IPS-NIHi11 (cell line): Measurements from ENCODE around the gene APLNR.
A peak's percentile ranks its signal among the peaks of the same experiment; 100 is the strongest.
"Not testable (repeated sequence)": the region's sequence is repeated elsewhere in the genome, so short reads cannot be mapped to it uniquely, and the experiment has no call there.

Experiments
- DNase-seq: peaks from one replicate; pipeline ENCODE4 v3.0.0; 2012; ENCODE audit warnings: mixed read lengths, low spot score

APLNR gene

GRCh38 chr11:57237204-57237681 lies at the start of gene APLNR:
Gene APLNR (minus strand): TSS chr11:57237250. CDS start chr11:57237004, 246 bp downstream.
- DNase-seq, result peak; percentile 30

GRCh38 chr11:57283231-57283990 lies 46.4 kb upstream of the APLNR start:
- DNase-seq, result no peak

DNA sequence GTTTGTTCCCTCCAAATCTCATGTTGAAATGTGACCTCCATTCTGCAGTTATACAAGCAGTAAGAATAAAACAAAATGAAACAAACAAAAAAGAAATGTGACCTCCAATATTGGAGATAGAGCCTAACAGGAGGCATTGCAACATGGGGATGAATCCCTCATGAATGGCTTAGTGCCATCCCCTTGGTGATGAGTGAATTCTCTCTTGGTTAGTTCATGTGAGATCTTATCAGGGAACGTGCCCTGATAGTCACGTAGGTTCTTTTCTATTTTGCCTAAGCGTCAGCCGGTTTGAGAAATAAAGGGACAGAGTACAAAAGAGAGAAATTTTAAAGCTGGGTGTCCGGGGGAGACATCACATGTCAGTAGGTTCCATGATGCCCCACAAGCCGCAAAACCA lies 44.5 kb upstream of the APLNR start:
- not testable (repeated sequence) for DNase-seq

DNA sequence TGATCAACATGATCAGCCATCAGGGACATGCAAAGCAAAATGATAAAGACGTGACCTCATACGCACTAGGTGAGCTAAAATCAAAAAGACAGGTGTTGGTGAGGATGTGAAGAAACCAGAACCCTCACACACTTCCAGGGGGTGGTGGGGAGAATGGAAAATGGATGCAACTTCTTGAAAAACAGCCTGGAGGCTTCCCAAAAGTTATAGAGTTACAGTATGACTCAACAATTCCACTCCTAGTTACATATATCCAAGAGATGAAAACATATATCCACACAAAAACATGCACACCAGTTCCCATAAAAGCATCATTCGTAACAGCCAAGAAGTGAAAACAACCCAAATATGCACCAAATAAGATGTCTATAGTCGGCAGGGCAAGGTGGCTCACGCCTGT lies 42.1 kb upstream of the APLNR start:
- DNase-seq, result no peak

GRCh38 chr11:57278721-57279095 lies 41.7 kb upstream of the APLNR start:
- DNase-seq, result no peak

DNA sequence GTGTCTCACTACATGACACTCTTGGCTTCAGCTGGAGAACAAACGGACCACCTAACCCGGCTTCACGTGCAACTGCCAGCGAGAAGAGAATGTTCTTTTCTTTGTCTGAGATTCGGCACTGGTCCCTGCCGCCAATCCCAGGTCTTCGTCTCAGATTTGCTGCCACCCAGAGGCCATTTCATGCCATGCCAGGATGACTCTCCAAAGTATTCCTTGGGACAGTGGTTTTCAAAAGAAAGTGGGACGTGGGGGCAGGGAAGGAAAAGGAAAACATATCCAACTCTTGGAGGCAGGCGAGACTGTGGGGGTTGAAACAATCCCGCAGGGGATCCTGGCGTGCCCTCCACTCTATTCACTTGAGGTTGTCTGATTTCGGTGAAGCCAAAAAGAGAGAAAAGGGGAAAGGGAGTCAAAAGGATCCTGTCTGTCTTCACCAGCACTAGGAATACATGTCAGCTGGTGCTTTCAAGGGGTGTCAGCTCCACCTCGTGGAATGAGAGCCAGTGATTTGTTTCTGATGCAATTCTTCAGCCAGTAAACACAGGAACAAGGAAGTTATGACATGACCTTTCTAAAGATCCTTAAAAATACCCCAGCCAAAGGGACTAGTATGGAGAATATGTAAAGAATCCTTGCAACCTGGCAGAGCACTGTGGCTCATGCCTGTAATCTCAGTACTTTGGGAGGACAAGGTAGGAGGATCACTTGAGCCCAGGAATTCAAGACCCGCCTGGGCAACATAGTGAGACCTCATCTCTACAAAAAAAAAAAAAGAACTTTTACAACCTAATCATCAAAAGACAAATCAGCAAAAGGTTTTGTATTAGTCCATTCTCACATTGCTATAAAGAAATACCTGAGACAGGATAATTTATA lies 41.0 kb upstream of the APLNR start:
- peak; percentile 78 for DNase-seq

DNA sequence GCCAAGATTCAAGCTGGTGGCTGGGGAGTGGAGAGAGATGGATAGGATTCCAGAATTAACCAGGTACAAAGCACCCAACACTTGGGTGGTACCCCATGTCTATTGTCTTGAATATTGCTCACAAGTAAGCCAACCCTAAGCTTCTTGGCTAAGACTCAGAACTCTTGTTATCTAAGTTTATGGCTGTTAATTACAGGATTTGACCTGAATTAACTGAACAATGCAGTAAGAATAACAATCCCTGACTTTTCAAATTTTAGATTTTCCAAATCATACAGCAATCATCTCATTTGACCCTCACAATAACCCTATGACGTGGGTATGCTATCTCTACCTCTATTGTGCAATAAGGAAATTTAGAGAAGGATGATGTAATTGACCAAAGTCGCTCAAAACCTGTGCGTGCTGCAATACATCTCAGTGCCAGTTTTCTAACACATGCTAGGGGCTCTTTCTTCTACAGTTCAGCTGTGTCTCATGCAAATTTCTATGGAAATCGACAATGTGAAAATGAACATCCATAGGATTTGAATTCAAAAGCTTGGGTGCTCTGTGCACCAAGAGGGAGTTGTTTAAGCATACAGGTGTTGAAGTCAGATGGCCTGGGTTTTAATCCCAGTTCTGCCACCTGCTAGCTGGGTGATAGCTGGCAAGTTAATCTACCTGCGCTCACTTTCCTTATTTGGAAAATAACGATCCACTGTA lies 40.1 kb upstream of the APLNR start:
- DNase-seq, result no peak

- DNase-seq, result no peak
Measured at GRCh38 chr11:57276169-57276970, 39.3 kb upstream of the APLNR start.

- DNase-seq, result no peak
Measured at GRCh38 chr11:57275582-57275981, 38.5 kb upstream of the APLNR start.

- no peak for DNase-seq
Measured at GRCh38 chr11:57274904-57275498, 38.0 kb upstream of the APLNR start.

GRCh38 chr11:57273448-57274058 lies 36.5 kb upstream of the APLNR start:
- DNase-seq, result no peak

GRCh38 chr11:57269571-57270021 lies 32.5 kb upstream of the APLNR start:
- DNase-seq, result no peak

DNA sequence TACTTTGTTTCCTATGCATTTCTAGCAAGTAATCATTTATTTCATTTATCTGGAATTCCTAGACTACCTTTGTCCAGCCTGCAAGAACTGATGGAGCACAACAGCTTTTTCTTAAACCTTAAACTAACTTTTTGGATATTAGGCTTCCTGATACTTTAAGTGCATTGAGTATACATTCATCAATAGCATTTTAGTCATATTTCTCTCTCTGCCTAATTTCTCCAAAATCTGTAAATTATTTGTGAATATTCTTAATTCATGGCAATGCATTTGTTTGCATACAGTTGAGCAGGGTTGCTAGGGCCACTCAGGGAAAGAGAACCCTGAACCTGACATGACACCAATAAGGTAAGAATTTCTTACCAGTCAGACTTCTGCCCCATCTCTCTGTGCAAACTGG lies 29.1 kb upstream of the APLNR start:
- no peak for DNase-seq

DNA sequence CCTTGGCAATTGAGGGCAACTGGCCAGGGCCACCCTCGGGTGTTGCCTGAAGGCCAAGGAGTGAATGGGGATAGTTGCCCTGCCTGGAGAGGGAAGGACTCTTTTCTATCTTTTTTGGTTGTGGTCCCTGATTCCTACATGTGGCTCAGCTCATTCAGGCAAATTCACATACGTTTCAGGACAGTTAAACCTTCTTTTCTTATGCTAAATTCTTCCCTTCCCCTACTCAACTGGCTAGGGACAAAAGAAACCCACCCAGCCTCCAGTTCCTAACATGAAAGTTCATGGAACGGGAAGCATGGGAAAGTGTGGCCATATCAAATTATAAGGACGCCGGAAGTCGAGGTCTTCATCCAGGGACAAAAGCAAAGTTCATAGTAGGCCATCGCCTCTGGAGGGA lies 26.3 kb upstream of the APLNR start:
- no peak for DNase-seq

DNA sequence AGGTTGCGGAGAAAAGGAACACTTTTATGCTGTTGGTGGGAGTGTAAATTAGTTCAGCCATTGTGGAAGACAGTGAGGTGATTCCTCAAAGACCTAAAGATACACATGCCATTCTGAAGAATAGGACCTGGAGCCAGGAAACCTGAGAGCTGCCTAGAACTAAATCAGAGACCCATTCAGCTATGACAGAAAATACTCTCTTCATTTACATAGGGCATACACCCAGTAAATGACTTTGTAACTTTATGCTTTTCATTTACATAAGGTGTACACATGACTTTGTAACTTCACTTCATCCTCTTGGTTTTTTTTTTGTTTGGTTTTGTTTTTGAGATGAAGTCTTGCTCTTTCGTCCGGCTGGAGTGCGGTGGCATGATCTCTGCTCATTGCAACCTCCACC lies 25.1 kb upstream of the APLNR start:
- no peak for DNase-seq

- DNase-seq, result no peak
Measured at GRCh38 chr11:57260937-57261783, 24.1 kb upstream of the APLNR start.

- no peak for DNase-seq
Measured at GRCh38 chr11:57256119-57256518, 19.1 kb upstream of the APLNR start.

DNA sequence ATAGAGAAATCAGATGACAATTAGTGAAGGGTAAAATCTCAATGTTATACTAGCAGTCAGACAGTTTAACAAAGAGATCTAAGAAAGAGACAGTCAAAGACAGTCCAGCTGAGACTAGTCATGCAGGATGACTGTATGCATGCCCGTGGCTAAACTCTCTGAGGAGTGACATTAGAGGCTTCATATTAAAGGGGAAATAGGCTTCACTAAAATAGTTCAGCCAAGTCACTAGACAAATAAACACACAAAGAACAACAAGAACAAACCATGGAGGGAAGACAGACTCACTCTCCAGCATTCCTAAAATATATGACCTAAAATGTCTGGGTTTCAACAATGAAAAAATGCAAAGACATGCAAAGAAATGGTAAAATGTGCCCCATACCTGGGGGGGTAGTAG lies 18.6 kb upstream of the APLNR start:
- no peak for DNase-seq

DNA sequence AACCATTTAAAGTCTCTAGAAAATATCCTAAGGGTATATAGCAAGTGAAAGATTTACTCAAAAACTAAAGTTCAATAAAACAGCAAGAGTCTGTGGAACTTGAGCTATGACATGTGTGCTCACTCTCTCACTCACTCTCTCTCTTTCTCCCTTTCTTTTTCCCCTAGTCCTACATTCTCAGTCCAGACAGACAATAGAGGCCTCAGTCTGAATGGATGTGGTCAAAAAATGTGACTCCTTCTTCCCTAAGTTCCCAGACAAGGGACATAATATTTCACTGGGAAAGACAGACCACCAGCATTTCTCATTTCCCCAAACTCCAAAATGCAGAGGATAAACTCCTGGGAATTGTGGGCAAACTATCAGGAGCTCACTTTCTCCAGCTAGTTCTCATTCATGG lies 17.6 kb upstream of the APLNR start:
- no peak for DNase-seq
